ENCODE measurements around the gene ACOT8. TPM values are rescaled to one million over a fixed set of nuclear protein-coding genes. Genes with fewer than 3 reads are reported as not detected.

Gene ACOT8
- total and polyA plus RNA-seq, 4 experiments from 2014 or later: 30.6 to 54.3 (median 35.7) TPM

GRCh38 chr20:45819466-45819865 is 37.7 kb downstream of the ACOT8 start:
- H3K27ac ChIP-seq (ENCODE audit: low read depth, low read length): no peak overlapping the region
- Mint-ChIP-seq H3K27ac (no peak overlapping the region), H3K4me1 (peaks cover 7 to 17% (median 11%) of the 10 kb centered on the region in 4 donors), H3K9me3 (no peaks in the 10 kb centered on the region), H3K36me3 (no peaks in the 10 kb centered on the region), H3K4me3 (no peak overlapping the region), H3K27me3 (peaks cover 6 to 18% of the 10 kb centered on the region in 2 donors)
- POLR2A ChIA-PET (ENCODE audit: partially characterized antibody): interaction anchor here (1.0 kb wide), 1 partner anchor 11 kb away, joined by 4 read pairs; no protein-coding TSS in a partner anchor
- no peaks in the 10 kb centered on the region for H3K27me3 ChIP-seq (ENCODE audit: insufficient read depth, low read length)
- intact Hi-C loops (cut with micrococcal nuclease): no loop called here
- no peak overlapping the region for H3K4me3 ChIP-seq (ENCODE audit: low read length in 2 of 2)
- no peak for DNase-seq
- peaks cover 7% of the 10 kb centered on the region for H3K4me1 ChIP-seq (ENCODE audit: insufficient read depth, low read length)
- CTCF ChIA-PET (ENCODE audit: partially characterized antibody): interaction anchor here (1.1 kb wide), 1 partner anchor 20 kb away, joined by 8 read pairs; no protein-coding TSS in a partner anchor
- no peaks in the 10 kb centered on the region for H3K36me3 ChIP-seq (ENCODE audit: insufficient read depth, low read length)
- H3K9me3 ChIP-seq (ENCODE audit: control insufficient read depth in 1 of 2, low read length in 2 of 2): no peaks in the 10 kb centered on the region

- H3K9me3 ChIP-seq (ENCODE audit: control insufficient read depth in 1 of 2, low read length in 2 of 2): no peaks in the 10 kb centered on the region
- H3K4me1 ChIP-seq (ENCODE audit: insufficient read depth, low read length): peaks cover 10% of the 10 kb centered on the region
- no peak overlapping the region for H3K27ac ChIP-seq (ENCODE audit: low read depth, low read length)
- H3K36me3 ChIP-seq (ENCODE audit: insufficient read depth, low read length): no peaks in the 10 kb centered on the region
- H3K9me3 Mint-ChIP-seq: no peaks in the 10 kb centered on the region
- H3K4me3 ChIP-seq (ENCODE audit: low read length in 2 of 2): no peak overlapping the region
- intact Hi-C loops (cut with micrococcal nuclease): no loop called here
- no peak overlapping the region for H3K4me3 Mint-ChIP-seq
- CTCF ChIA-PET (ENCODE audit: partially characterized antibody): interaction anchor here (1.1 kb wide), 1 partner anchor 19 kb away, joined by 8 read pairs; no protein-coding TSS in a partner anchor
- DNase-seq: no peak
- peaks cover 2 to 10% (median 6%) of the 10 kb centered on the region in 4 donors for H3K4me1 Mint-ChIP-seq
- H3K27me3 ChIP-seq (ENCODE audit: insufficient read depth, low read length): no peaks in the 10 kb centered on the region
- no peaks in the 10 kb centered on the region for H3K36me3 Mint-ChIP-seq
- POLR2A ChIA-PET (ENCODE audit: partially characterized antibody): no interaction called here
- H3K27ac Mint-ChIP-seq: no peak overlapping the region
- H3K27me3 Mint-ChIP-seq: peaks cover 0 to 11% of the 10 kb centered on the region in 2 donors
Measured at GRCh38 chr20:45818239-45818638, 39.0 kb downstream of the ACOT8 start.

GRCh38 chr20:45817376-45818194 is 39.6 kb downstream of the ACOT8 start:
- Histone ChIP-seq H3K9me3 (ENCODE audit: control insufficient read depth in 1 of 2, low read length in 2 of 2) (no peaks in the 10 kb centered on the region), H3K36me3 (ENCODE audit: insufficient read depth, low read length) (no peaks in the 10 kb centered on the region), H3K4me1 (ENCODE audit: insufficient read depth, low read length) (peaks cover 9% of the 10 kb centered on the region), H3K4me3 (ENCODE audit: low read length in 2 of 2) (no peak overlapping the region), H3K27me3 (ENCODE audit: insufficient read depth, low read length) (no peaks in the 10 kb centered on the region), H3K27ac (ENCODE audit: low read depth, low read length) (no peak overlapping the region)
- POLR2A ChIA-PET (ENCODE audit: partially characterized antibody): no interaction called here
- DNase-seq: no peak
- CTCF ChIA-PET (ENCODE audit: partially characterized antibody): no interaction called here
- H3K36me3 Mint-ChIP-seq: no peaks in the 10 kb centered on the region
- peaks cover 0 to 9% of the 10 kb centered on the region in 2 donors for H3K27me3 Mint-ChIP-seq
- peaks cover 4 to 16% (median 12%) of the 10 kb centered on the region in 4 donors for H3K4me1 Mint-ChIP-seq
- no peaks in the 10 kb centered on the region for H3K9me3 Mint-ChIP-seq
- no peak overlapping the region for H3K27ac Mint-ChIP-seq
- peak overlapping the region in 1 of 8 donors; percentile 20 for H3K4me3 Mint-ChIP-seq
- intact Hi-C loops (cut with micrococcal nuclease): no loop called here

- no peak overlapping the region for H3K4me3 ChIP-seq (ENCODE audit: low read length in 2 of 2)
- no peaks in the 10 kb centered on the region for H3K9me3 ChIP-seq (ENCODE audit: control insufficient read depth in 1 of 2, low read length in 2 of 2)
- no peaks in the 10 kb centered on the region for H3K36me3 ChIP-seq (ENCODE audit: insufficient read depth, low read length)
- Mint-ChIP-seq H3K9me3 (no peaks in the 10 kb centered on the region), H3K4me3 (no peak overlapping the region), H3K27me3 (peaks cover 0 to 4% of the 10 kb centered on the region in 2 donors), H3K36me3 (peaks cover 0 to 4% of the 10 kb centered on the region in 2 donors), H3K4me1 (peaks cover 4 to 19% (median 13%) of the 10 kb centered on the region in 4 donors), H3K27ac (no peak overlapping the region)
- H3K27me3 ChIP-seq (ENCODE audit: insufficient read depth, low read length): no peaks in the 10 kb centered on the region
- ChIA-PET CTCF (ENCODE audit: partially characterized antibody) (interaction anchor here (0.6 to 1.0 kb wide), 2 partner anchors 73 to 147 kb away, joined by 3 read pairs; no protein-coding TSS in a partner anchor), POLR2A (ENCODE audit: partially characterized antibody) (interaction anchor here (0.6 kb wide), 1 partner anchor 459 kb away, joined by 3 read pairs; no protein-coding TSS in a partner anchor)
- H3K4me1 ChIP-seq (ENCODE audit: insufficient read depth, low read length): peaks cover 11% of the 10 kb centered on the region
- no peak for DNase-seq
- intact Hi-C loops (cut with micrococcal nuclease): no loop called here
- no peak overlapping the region for H3K27ac ChIP-seq (ENCODE audit: low read depth, low read length)
Measured at GRCh38 chr20:45816951-45817350, 40.2 kb downstream of the ACOT8 start.

- H3K27me3 ChIP-seq (ENCODE audit: insufficient read depth, low read length): no peaks in the 10 kb centered on the region
- no peak overlapping the region for H3K27ac ChIP-seq (ENCODE audit: low read depth, low read length)
- intact Hi-C loops (cut with micrococcal nuclease): no loop called here
- Mint-ChIP-seq H3K36me3 (peaks cover 17 to 22% of the 10 kb centered on the region in 2 donors), H3K4me3 (no peak overlapping the region), H3K9me3 (no peaks in the 10 kb centered on the region), H3K4me1 (peaks cover 7 to 23% (median 14%) of the 10 kb centered on the region in 4 donors), H3K27ac (no peak overlapping the region), H3K27me3 (peaks cover 0 to 2% of the 10 kb centered on the region in 2 donors)
- H3K36me3 ChIP-seq (ENCODE audit: insufficient read depth, low read length): peaks cover 2% of the 10 kb centered on the region
- POLR2A ChIA-PET (ENCODE audit: partially characterized antibody): no interaction called here
- peaks cover 15% of the 10 kb centered on the region for H3K4me1 ChIP-seq (ENCODE audit: insufficient read depth, low read length)
- CTCF ChIA-PET (ENCODE audit: partially characterized antibody): interaction anchor here (1.7 kb wide), 1 partner anchor 15 kb away, joined by 9 read pairs; no protein-coding TSS in a partner anchor
- H3K9me3 ChIP-seq (ENCODE audit: control insufficient read depth in 1 of 2, low read length in 2 of 2): no peaks in the 10 kb centered on the region
- no peak overlapping the region for H3K4me3 ChIP-seq (ENCODE audit: low read length in 2 of 2)
- no peak for DNase-seq
Measured at GRCh38 chr20:45814314-45814713, 42.9 kb downstream of the ACOT8 start.

- no peak for DNase-seq
- Histone ChIP-seq H3K27me3 (ENCODE audit: insufficient read depth, low read length) (no peaks in the 10 kb centered on the region), H3K27ac (ENCODE audit: low read depth, low read length) (no peak overlapping the region), H3K9me3 (ENCODE audit: control insufficient read depth in 1 of 2, low read length in 2 of 2) (no peaks in the 10 kb centered on the region), H3K36me3 (ENCODE audit: insufficient read depth, low read length) (peaks cover 11% of the 10 kb centered on the region), H3K4me1 (ENCODE audit: insufficient read depth, low read length) (peaks cover 15% of the 10 kb centered on the region), H3K4me3 (ENCODE audit: low read length in 2 of 2) (no peak overlapping the region)
- ChIA-PET CTCF (ENCODE audit: partially characterized antibody) (interaction anchor here (1.7 kb wide), 1 partner anchor 14 kb away, joined by 9 read pairs; no protein-coding TSS in a partner anchor), POLR2A (ENCODE audit: partially characterized antibody) (interaction anchor here (1.0 to 1.8 kb wide), 4 partner anchors 8 to 159 kb away, joined by 4 to 8 read pairs (median 8); partner anchors contain the start of gene ZNF335)
- intact Hi-C loops (cut with micrococcal nuclease): loop anchor here (2.0 kb wide), 2 partner anchors 23 to 67 kb away; partner anchors contain the start of genes DNTTIP1, WFDC3 and ZSWIM1
- Mint-ChIP-seq H3K27me3 (peaks cover 0 to 1% of the 10 kb centered on the region in 2 donors), H3K36me3 (peaks cover 23 to 29% of the 10 kb centered on the region in 2 donors), H3K27ac (peak overlapping the region in 3 of 7 donors; percentile 55 to 85 (median 67)), H3K4me1 (peaks cover 7 to 23% (median 14%) of the 10 kb centered on the region in 4 donors), H3K4me3 (peak overlapping the region; percentile 52 to 92 (median 85)), H3K9me3 (no peaks in the 10 kb centered on the region)
Measured at GRCh38 chr20:45813489-45813888, 43.7 kb downstream of the ACOT8 start.

- H3K9me3 ChIP-seq (ENCODE audit: control insufficient read depth in 1 of 2, low read length in 2 of 2): no peaks in the 10 kb centered on the region
- H3K36me3 ChIP-seq (ENCODE audit: insufficient read depth, low read length): peaks cover 12% of the 10 kb centered on the region
- no peak for DNase-seq
- CTCF ChIA-PET (ENCODE audit: partially characterized antibody): interaction anchor here (0.7 to 1.7 kb wide), 2 partner anchors 14 to 148 kb away, joined by 3 to 9 read pairs; no protein-coding TSS in a partner anchor
- Mint-ChIP-seq H3K9me3 (no peaks in the 10 kb centered on the region), H3K27ac (peak overlapping the region in 5 of 7 donors; percentile 53 to 85 (median 67)), H3K27me3 (no peaks in the 10 kb centered on the region), H3K4me1 (peaks cover 7 to 23% (median 14%) of the 10 kb centered on the region in 4 donors), H3K4me3 (peak overlapping the region; percentile 82 to 92 (median 86)), H3K36me3 (peaks cover 24 to 31% of the 10 kb centered on the region in 2 donors)
- H3K4me1 ChIP-seq (ENCODE audit: insufficient read depth, low read length): peaks cover 15% of the 10 kb centered on the region
- intact Hi-C loops (cut with micrococcal nuclease): loop anchor here (2.0 kb wide), 2 partner anchors 22 to 68 kb away; partner anchors contain the start of genes DNTTIP1, WFDC3 and ZSWIM1
- peak overlapping the region; percentile 6 for H3K27ac ChIP-seq (ENCODE audit: low read depth, low read length)
- no peaks in the 10 kb centered on the region for H3K27me3 ChIP-seq (ENCODE audit: insufficient read depth, low read length)
- POLR2A ChIA-PET (ENCODE audit: partially characterized antibody): interaction anchor here (0.6 to 1.8 kb wide), 7 partner anchors 9 to 159 kb away, joined by 3 to 8 read pairs (median 4); partner anchors contain the start of genes ACOT8, ZNF335 and ZSWIM3
- peak overlapping the region; percentile 37 to 68 for H3K4me3 ChIP-seq (ENCODE audit: low read length in 2 of 2)
Measured at GRCh38 chr20:45813006-45813340, 44.2 kb downstream of the ACOT8 start.

Measured in CD4-positive, alpha-beta memory T cell (primary cell).